Measurements from ENCODE around the gene MSL1. TPM values are rescaled to one million over a fixed set of nuclear protein-coding genes. Genes with fewer than 3 reads are reported as not detected.

The MSL1 gene
- total RNA-seq, 1 experiment from 2014 or later = 96.3 TPM

DNA sequence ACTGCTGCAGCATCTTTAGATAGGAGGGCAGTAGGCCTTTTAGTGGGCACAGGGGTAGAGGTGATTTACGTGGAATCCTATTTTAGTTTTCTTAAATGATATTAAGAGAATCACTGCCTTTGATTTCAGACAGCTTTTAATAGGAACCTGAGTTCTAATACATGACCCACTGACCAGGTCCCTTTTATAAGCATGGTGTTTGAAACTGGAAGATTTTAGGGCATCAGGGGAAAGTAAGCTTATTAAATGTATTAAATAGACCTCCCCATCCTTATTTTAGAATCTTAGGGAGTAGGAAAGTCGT is 2.0 kb downstream of the MSL1 start:
- in situ Hi-C loops (cut with HindIII; ENCODE audit: low pct_unique_long_range_greater_than_20kb, low sequenced_read_pairs) (no loop called here), intact Hi-C loops (cut with micrococcal nuclease; ENCODE audit: unreplicated experiment) (no loop called here)
- BruUV-seq (replicated peaks) = TSS peak; percentile 88
- peak overlapping the region; percentile 74 to 93 for H3K4me3 ChIP-seq (ENCODE audit: low read depth in 2 of 2, low read length in 2 of 2)
- H3K36me3 ChIP-seq (ENCODE audit: control insufficient read depth, insufficient read depth, low read length) = peaks cover 7% of the 10 kb centered on the region; the same call in 1 of the 2 replicates
- H3K27ac ChIP-seq (ENCODE audit: low read length) = peak overlapping the region; percentile 91
- DNase-seq (ENCODE audit: low read depth, low spot score) (no peak), ATAC-seq (no peak)
- POLR2A ChIA-PET = interaction anchor here (0.5 to 0.8 kb wide), 3 partner anchors 17 to 105 kb away, joined by 3 to 4 read pairs (median 4); partner anchors contain the start of gene CASC3
- H3K9me3 ChIP-seq (ENCODE audit: control insufficient read depth, insufficient read depth, low read depth, low read length) = no peaks in the 10 kb centered on the region
- CTCF ChIA-PET = interaction anchor here (1.1 to 4.2 kb wide), 2 partner anchors 11 to 45 kb away, joined by 3 to 34 read pairs; no protein-coding TSS in a partner anchor
- H3K4me1 ChIP-seq (ENCODE audit: control insufficient read depth, insufficient read depth, low read length) = peaks cover 15% of the 10 kb centered on the region
- TF ChIP-seq POLR2AphosphoS5 (IDR thresholded peaks at IDR 0.05; ENCODE audit: low read depth, low read length) (no peak), TCF7L2 (IDR thresholded peaks at IDR 0.05; ENCODE audit: low read depth, low read length) (no peak), SIN3A (IDR thresholded peaks at IDR 0.05; ENCODE audit: borderline replicate concordance, insufficient read depth, low read depth, low read length) (no peak)
- TF ChIP-seq, protein P1, sequence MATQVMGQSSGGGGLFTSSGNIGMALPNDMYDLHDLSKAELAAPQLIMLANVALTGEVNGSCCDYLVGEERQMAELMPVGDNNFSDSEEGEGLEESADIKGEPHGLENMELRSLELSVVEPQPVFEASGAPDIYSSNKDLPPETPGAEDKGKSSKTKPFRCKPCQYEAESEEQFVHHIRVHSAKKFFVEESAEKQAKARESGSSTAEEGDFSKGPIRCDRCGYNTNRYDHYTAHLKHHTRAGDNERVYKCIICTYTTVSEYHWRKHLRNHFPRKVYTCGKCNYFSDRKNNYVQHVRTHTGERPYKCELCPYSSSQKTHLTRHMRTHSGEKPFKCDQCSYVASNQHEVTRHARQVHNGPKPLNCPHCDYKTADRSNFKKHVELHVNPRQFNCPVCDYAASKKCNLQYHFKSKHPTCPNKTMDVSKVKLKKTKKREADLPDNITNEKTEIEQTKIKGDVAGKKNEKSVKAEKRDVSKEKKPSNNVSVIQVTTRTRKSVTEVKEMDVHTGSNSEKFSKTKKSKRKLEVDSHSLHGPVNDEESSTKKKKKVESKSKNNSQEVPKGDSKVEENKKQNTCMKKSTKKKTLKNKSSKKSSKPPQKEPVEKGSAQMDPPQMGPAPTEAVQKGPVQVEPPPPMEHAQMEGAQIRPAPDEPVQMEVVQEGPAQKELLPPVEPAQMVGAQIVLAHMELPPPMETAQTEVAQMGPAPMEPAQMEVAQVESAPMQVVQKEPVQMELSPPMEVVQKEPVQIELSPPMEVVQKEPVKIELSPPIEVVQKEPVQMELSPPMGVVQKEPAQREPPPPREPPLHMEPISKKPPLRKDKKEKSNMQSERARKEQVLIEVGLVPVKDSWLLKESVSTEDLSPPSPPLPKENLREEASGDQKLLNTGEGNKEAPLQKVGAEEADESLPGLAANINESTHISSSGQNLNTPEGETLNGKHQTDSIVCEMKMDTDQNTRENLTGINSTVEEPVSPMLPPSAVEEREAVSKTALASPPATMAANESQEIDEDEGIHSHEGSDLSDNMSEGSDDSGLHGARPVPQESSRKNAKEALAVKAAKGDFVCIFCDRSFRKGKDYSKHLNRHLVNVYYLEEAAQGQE (IDR thresholded peaks at IDR 0.05; ENCODE audit: insufficient read depth in 1 of 2, low read depth in 2 of 2, low read length in 1 of 2) = no peak
- TF ChIP-seq, protein P2, sequence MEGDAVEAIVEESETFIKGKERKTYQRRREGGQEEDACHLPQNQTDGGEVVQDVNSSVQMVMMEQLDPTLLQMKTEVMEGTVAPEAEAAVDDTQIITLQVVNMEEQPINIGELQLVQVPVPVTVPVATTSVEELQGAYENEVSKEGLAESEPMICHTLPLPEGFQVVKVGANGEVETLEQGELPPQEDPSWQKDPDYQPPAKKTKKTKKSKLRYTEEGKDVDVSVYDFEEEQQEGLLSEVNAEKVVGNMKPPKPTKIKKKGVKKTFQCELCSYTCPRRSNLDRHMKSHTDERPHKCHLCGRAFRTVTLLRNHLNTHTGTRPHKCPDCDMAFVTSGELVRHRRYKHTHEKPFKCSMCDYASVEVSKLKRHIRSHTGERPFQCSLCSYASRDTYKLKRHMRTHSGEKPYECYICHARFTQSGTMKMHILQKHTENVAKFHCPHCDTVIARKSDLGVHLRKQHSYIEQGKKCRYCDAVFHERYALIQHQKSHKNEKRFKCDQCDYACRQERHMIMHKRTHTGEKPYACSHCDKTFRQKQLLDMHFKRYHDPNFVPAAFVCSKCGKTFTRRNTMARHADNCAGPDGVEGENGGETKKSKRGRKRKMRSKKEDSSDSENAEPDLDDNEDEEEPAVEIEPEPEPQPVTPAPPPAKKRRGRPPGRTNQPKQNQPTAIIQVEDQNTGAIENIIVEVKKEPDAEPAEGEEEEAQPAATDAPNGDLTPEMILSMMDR (IDR thresholded peaks at IDR 0.05) = no peak
- H3K27me3 ChIP-seq (ENCODE audit: control insufficient read depth, insufficient read depth, low read length) = no peaks in the 10 kb centered on the region

DNA sequence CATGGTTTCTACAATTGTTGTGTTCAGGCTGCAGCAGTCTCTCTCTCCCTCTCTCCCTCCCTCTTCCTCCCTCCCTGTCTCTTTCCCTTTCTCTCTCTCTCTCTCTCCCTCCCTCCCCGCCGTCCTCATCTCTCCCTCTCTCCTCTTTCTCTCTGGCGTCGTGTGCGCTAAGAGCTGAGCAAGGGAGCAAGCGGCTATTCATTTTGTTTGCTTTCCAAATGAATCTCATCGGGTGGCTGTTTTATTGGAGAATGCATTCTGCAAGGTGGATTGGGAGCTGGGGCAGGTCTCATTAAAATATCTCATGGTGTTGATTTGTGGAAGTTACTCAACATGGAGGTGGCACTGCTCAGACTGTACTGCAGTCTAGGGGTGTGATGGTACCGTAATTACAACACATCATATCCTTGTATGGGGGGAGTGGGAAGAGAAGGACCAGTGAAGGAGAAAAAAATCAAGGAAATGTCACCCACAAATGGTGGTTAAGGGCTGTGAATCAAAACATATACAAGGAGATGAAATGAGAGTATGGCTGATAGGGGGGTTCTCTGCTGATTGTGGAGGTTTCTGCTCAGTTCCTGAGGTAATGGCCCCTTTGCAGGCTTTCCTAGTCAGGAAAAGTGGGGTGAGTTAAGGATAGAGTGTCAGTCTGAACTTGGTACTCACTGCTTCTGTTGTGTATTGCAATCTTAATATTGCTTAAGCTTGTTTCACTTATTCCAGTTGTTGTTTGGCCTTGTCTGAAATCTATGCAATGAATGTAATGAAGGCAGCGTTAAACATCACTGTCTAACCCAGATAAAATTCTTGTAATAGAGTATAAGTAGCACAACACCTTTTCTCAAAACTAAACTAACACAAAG is 2.7 kb downstream of the MSL1 start:
- Histone ChIP-seq H3K27ac (ENCODE audit: low read length) (peak overlapping the region; percentile 91), H3K9me3 (ENCODE audit: control insufficient read depth, insufficient read depth, low read depth, low read length) (no peaks in the 10 kb centered on the region), H3K36me3 (ENCODE audit: control insufficient read depth, insufficient read depth, low read length) (peaks cover 13% of the 10 kb centered on the region), H3K4me1 (ENCODE audit: control insufficient read depth, insufficient read depth, low read length) (peaks cover 15% of the 10 kb centered on the region), H3K27me3 (ENCODE audit: control insufficient read depth, insufficient read depth, low read length) (no peaks in the 10 kb centered on the region), H3K4me3 (ENCODE audit: low read depth in 2 of 2, low read length in 2 of 2) (peak overlapping the region; percentile 74 to 93)
- in situ Hi-C loops (cut with HindIII; ENCODE audit: low pct_unique_long_range_greater_than_20kb, low sequenced_read_pairs) = no loop called here
- TF ChIP-seq, protein P1 (IDR thresholded peaks at IDR 0.05; ENCODE audit: insufficient read depth in 1 of 2, low read depth in 2 of 2, low read length in 1 of 2) = no peak
- TF ChIP-seq POLR2AphosphoS5 (IDR thresholded peaks at IDR 0.05; ENCODE audit: low read depth, low read length) = no peak
- no peak for TF ChIP-seq SIN3A (IDR thresholded peaks at IDR 0.05; ENCODE audit: borderline replicate concordance, insufficient read depth, low read depth, low read length)
- no peak for TF ChIP-seq TCF7L2 (IDR thresholded peaks at IDR 0.05; ENCODE audit: low read depth, low read length)
- TF ChIP-seq, protein P2 (IDR thresholded peaks at IDR 0.05) = no peak
- ChIA-PET POLR2A (interaction anchor here (0.5 to 0.6 kb wide), 2 partner anchors 46 to 87 kb away, joined by 3 to 13 read pairs; no protein-coding TSS in a partner anchor), CTCF (interaction anchor here (0.6 to 4.2 kb wide), 6 partner anchors 8 to 149 kb away, joined by 3 to 34 read pairs (median 4); no protein-coding TSS in a partner anchor)
- ATAC-seq (no peak), DNase-seq (ENCODE audit: low read depth, low spot score) (no peak)
- intact Hi-C loops (cut with micrococcal nuclease; ENCODE audit: unreplicated experiment) = no loop called here
- BruUV-seq (replicated peaks) = no TSS peak

All from Panc1 (cell line).